ENCODE measurements around the gene SLC25A53.
A peak's percentile ranks its signal among the peaks of the same experiment; 100 is the strongest.

SLC25A53 gene

DNA sequence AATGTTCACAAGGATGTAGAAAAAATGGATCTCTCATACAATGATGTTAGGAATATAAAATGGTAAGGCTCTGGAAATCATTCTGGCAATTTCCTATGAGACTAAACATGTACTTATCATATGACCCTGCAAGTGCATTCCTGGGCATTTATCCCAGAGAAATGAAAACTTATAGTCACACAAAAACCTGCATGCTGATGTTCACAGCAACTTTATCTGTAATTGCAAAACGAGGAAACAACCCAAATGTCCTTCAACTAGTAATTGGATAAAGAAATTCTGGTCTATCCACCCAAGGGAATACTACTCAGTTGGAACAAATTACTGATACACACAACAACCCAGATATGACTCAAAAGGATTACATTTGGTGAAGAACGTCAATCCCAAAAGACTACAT lies 30.0 kb downstream of the SLC25A53 start:
- peaks cover 14% of the 10 kb centered on the region for H3K36me3 ChIP-seq
- no peak overlapping the region for H3K27ac ChIP-seq
- no peaks in the 10 kb centered on the region for H3K27me3 ChIP-seq
- H3K4me1 ChIP-seq (ENCODE audit: control insufficient read depth in 1 of 2, insufficient read depth in 1 of 2, low read depth in 1 of 2, low read length in 1 of 2), result peaks cover 4 to 9% of the 10 kb centered on the region in 2 experiments
- no peak overlapping the region for H3K4me3 ChIP-seq (ENCODE audit: low read depth in 1 of 2, low read length in 1 of 2)
- no peaks in the 10 kb centered on the region for H3K9me3 ChIP-seq
- TF ChIP-seq, protein P1, sequence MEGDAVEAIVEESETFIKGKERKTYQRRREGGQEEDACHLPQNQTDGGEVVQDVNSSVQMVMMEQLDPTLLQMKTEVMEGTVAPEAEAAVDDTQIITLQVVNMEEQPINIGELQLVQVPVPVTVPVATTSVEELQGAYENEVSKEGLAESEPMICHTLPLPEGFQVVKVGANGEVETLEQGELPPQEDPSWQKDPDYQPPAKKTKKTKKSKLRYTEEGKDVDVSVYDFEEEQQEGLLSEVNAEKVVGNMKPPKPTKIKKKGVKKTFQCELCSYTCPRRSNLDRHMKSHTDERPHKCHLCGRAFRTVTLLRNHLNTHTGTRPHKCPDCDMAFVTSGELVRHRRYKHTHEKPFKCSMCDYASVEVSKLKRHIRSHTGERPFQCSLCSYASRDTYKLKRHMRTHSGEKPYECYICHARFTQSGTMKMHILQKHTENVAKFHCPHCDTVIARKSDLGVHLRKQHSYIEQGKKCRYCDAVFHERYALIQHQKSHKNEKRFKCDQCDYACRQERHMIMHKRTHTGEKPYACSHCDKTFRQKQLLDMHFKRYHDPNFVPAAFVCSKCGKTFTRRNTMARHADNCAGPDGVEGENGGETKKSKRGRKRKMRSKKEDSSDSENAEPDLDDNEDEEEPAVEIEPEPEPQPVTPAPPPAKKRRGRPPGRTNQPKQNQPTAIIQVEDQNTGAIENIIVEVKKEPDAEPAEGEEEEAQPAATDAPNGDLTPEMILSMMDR (IDR thresholded peaks at IDR 0.05), result no peak

DNA sequence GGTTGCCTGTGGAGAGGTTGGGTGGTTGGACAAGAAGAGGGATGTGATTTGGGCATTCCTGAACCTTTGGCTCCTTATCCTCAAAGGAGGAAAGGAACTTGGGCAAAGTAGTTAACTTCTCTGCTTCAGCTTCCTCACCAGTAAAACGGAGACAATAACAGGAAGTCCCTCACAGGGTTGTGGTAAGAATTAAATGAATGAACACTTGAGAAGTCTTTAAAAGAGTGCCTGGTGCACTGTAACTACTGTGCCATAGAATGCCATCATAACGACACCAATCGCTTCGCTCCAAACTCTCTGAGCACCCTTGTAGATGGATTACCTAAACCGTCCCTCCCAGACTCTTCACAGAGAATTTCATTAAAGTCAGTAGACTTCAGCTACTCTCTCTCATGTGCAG lies 34.0 kb downstream of the SLC25A53 start:
- no peaks in the 10 kb centered on the region for H3K9me3 ChIP-seq
- no peak overlapping the region for H3K4me3 ChIP-seq (ENCODE audit: low read depth in 1 of 2, low read length in 1 of 2)
- peak overlapping the region; percentile 10 for H3K27ac ChIP-seq
- H3K4me1 ChIP-seq (ENCODE audit: control insufficient read depth in 1 of 2, insufficient read depth in 1 of 2, low read depth in 1 of 2, low read length in 1 of 2), result peaks cover 11 to 21% of the 10 kb centered on the region in 2 experiments
- H3K27me3 ChIP-seq, result no peaks in the 10 kb centered on the region
- no peaks in the 10 kb centered on the region for H3K36me3 ChIP-seq
- TF ChIP-seq, protein P1 (IDR thresholded peaks at IDR 0.05), result no peak

DNA sequence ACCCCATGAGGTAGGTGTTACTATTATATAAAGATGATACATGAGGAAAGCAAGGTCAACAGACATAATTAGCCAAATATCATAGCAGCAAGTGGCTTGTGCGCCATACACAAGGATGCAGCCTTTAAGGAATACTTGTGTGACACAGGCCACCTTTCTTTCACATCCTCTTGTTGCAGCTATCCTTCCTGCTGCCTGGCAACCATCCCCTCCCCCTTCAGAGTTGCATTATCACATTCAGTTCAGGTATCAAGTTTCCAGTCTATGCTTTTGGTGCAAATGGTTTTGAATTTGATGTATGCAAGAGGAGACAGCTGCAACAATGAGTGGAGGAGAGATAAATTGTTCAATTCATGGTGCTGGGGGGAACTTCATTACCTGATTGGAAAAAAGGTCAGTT lies 38.0 kb downstream of the SLC25A53 start:
- no peak overlapping the region for H3K27ac ChIP-seq
- no peaks in the 10 kb centered on the region for H3K36me3 ChIP-seq
- H3K4me1 ChIP-seq (ENCODE audit: control insufficient read depth in 1 of 2, insufficient read depth in 1 of 2, low read depth in 1 of 2, low read length in 1 of 2), result peaks cover 13 to 21% of the 10 kb centered on the region in 2 experiments
- no peak overlapping the region for H3K4me3 ChIP-seq (ENCODE audit: low read depth in 1 of 2, low read length in 1 of 2)
- H3K9me3 ChIP-seq, result no peaks in the 10 kb centered on the region
- peaks cover 9% of the 10 kb centered on the region for H3K27me3 ChIP-seq
- TF ChIP-seq, protein P1 (IDR thresholded peaks at IDR 0.05), result no peak

DNA sequence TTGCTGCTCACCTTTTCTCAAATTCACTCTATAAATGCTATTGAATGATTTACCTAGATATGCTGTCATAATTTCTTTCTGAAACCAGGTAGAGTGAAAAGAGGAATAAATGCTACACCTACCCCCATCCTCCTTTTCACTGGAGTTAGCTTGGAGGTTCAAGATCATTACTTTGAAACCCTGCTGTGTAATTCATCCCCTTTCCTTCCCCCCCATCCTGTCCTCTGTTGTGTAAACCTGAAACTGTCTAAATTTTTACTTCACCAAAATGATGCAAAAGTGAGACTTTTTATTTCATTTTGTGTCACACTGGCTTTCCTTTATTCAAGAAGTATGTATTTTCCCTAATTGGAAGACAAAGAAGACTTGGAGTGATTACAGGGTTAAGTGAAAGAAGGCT lies 39.0 kb downstream of the SLC25A53 start:
- Histone ChIP-seq H3K9me3 (no peaks in the 10 kb centered on the region), H3K4me3 (ENCODE audit: low read depth in 1 of 2, low read length in 1 of 2) (no peak overlapping the region), H3K4me1 (ENCODE audit: control insufficient read depth in 1 of 2, insufficient read depth in 1 of 2, low read depth in 1 of 2, low read length in 1 of 2) (peaks cover 17 to 23% of the 10 kb centered on the region in 2 experiments), H3K27me3 (peaks cover 19% of the 10 kb centered on the region), H3K36me3 (no peaks in the 10 kb centered on the region), H3K27ac (no peak overlapping the region)
- TF ChIP-seq, protein P1 (IDR thresholded peaks at IDR 0.05), result no peak

DNA sequence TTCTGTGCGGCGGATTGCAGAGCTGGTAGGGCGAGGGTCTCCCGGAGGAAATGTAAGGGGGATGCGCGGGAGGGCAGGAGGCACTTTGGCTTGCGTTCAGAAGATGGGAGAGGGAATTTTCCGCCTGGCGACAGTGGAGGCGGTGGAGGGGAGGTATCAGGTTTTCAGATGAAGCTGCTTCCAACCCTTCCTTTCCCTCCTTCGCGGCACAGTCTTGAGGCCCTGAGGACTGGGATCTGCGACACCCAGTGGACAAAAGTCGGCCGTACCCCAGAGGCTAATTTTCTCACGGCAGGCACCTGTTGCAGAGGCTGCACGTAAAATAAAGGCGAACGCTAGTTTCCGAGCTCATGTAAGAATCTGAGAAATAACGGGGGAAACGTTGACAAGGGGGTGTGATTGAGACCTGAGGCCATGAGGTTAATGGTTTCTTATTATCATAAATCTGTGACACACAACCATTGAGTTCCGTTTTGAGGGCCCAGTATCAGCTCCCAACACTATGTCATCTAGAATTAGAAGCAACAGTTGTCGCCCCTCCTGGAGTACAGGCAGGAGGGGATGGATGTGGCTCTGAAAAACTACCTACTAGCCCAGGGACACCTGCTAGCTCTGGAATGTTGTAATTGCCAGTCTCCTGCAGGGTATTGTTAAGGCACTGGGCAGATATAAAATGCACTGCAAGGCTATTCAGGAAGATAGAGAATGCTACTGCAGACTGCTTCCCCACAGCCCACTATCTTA lies 43.4 kb downstream of the SLC25A53 start:
- no peaks in the 10 kb centered on the region for H3K36me3 ChIP-seq
- H3K27me3 ChIP-seq, result peaks cover 58% of the 10 kb centered on the region
- H3K9me3 ChIP-seq, result no peaks in the 10 kb centered on the region
- no peak overlapping the region for H3K4me3 ChIP-seq (ENCODE audit: low read depth in 1 of 2, low read length in 1 of 2)
- H3K27ac ChIP-seq, result no peak overlapping the region
- peaks cover 10 to 22% of the 10 kb centered on the region in 2 experiments for H3K4me1 ChIP-seq (ENCODE audit: control insufficient read depth in 1 of 2, insufficient read depth in 1 of 2, low read depth in 1 of 2, low read length in 1 of 2)
- TF ChIP-seq, protein P1 (IDR thresholded peaks at IDR 0.05), result no peak
